Right renal pelvis (tissue), 4 donors: ENCODE data around the gene SYT11. TPM values are rescaled to one million over a fixed set of nuclear protein-coding genes. Genes with fewer than 3 reads are reported as not detected.
A peak's percentile ranks its signal among the peaks of the same experiment; 100 is the strongest.
"Not testable (repeated sequence)": the region's sequence is repeated elsewhere in the genome, so short reads cannot be mapped to it uniquely, and the experiment has no call there.

Experiments
- DNase-seq, 4 donors: peaks; one replicate each; pipeline ENCODE4 v3.0.0-alpha.2; 2013; ENCODE audit warnings: low read depth in 4 of 4, low spot score in 3 of 4, missing footprints in 1 of 4
- polyA plus RNA-seq, 4 donors: library from polyadenylated mRNA; unstranded; fragments of 120-200 nt; gene quantifications; one replicate each; pipeline ENCODE4 v1.2.1, GENCODE V29; 2013; ENCODE audit not compliant: insufficient read length in 4 of 4

The SYT11 gene, protein sequence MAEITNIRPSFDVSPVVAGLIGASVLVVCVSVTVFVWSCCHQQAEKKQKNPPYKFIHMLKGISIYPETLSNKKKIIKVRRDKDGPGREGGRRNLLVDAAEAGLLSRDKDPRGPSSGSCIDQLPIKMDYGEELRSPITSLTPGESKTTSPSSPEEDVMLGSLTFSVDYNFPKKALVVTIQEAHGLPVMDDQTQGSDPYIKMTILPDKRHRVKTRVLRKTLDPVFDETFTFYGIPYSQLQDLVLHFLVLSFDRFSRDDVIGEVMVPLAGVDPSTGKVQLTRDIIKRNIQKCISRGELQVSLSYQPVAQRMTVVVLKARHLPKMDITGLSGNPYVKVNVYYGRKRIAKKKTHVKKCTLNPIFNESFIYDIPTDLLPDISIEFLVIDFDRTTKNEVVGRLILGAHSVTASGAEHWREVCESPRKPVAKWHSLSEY
- 10 to 100 TPM; 20.6 to 24.2 (median 21.9) TPM for polyA plus RNA-seq

- peak; percentile 88 to 97 (median 96) for DNase-seq
Observed at GRCh38 chr1:155859234-155859829, at the start of gene SYT11. Gene SYT11 (plus strand): TSS chr1:155859567. CDS start chr1:155859762, 195 bp downstream.

- DNase-seq: no peak
Observed at GRCh38 chr1:155812878-155813277, 46.5 kb upstream of the SYT11 start.

DNA sequence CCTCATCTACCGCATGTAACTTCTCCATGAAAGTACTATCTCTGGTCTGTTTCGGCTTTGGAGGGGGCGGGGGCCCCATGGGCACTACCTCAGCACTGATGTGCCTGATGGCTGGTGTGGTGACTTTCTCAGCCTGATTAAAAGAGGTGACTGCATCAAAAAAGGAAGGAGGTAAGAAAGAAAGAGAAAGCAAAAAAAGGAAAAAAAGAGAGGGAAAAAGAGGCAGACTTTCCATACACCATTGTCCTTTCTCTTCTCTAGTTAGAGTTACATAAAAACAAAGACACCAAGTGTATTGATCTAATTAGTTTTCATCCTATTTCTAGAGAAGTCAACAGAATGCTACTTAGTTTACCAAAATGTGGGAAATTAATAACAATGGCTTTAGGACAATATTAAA, 45.7 kb upstream of the SYT11 start:
- no peak for DNase-seq

DNA sequence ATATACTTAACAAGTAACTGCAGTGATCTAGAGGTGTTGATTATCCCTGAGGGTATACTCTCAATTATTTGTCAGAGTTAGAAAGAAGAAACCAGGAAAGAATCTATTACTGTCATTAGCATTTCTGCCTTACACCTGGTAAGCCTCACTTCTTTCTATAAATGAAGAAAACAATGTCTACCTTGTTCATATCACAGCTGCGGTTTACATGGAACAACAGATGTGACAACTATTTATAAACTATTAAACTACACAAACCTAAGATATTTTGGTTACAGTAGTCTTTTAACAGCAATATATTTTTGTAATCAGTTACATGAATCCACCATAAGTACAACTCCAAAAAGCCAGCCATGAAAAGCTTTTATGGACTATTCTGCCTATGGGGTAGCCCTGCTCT, 43.0 kb upstream of the SYT11 start:
- DNase-seq: no peak

DNA sequence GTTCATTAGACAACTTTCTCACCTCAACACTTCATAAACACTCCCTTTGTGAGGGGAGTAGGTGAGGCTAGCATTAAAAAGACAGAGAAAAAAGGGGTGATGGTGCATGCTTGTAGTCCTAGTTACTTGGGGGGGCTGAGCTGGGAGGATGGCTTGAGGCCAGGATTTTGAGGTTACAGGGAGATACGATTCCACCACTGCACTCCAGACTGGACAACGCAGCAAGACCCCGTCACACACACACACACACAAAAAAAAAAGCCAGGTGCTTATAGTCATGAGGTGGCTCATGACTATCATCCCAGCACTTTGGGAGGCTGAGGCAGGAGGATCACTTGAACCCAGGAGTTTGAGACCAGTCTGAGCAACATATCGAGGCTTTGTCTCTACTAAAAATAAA, 31.9 kb upstream of the SYT11 start:
- DNase-seq: no peak

GRCh38 chr1:155831279-155831976, 27.9 kb upstream of the SYT11 start:
- DNase-seq: no peak

DNA sequence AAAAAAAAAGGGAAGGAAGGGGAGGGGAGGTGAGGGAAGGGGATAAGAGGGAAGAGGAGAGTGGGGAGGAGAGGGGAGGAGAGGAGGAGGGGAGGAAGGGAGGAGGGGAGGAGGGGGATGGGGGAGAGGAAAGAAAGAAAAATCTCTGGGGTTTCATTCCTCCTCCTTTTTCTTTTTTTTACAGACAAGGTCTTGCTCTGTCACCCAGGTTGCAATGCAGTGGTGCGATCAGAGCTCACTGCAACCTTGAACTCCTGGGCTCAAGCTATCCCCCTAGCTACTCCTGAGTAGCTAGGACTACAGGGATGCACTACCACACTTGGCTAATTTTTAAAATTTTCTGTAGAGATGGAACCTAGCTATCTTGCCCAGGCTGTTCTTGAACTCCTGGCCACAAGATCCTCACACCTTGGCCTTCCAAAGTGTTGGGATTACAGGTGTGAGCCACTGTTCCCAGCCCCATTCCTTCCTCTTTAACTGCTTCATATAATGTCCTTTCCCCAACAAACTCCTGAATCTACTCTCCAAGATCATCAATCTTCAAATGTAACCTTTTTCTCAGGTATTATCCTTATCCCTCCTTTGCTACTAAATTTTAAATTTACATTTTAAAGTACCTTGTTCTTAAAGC, 25.6 kb upstream of the SYT11 start:
- DNase-seq: no peak

DNA sequence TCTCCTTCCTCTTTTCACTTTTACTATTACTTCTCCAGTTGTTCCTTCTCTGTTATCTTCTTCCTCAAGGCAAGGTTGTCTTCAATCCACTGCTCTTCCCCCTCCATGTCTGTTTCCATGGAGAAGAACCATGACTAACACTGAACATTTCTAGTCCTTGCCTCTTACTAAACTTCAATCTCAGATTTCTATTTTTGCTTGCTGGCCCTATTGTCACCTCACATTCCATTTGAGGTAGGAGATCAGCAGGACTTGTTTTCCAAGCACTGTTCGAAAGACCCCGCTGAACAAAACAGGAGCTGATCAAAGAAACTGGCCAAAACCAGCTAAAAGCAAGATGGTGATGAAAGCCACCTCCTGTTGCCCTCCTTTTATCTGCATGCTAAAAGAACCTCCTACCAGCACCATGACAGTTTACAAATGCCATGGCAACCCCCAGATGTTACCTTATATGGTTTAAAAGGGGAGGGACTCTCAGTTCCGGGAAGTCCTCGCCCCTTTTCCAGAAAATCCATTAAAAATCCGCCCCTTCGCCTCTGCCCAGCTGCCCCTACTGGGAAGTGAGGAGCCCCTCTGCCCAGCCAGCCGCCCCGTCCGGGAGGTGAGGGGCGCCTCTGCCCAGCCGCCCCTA, 25.0 kb upstream of the SYT11 start:
- no peak for DNase-seq

DNA sequence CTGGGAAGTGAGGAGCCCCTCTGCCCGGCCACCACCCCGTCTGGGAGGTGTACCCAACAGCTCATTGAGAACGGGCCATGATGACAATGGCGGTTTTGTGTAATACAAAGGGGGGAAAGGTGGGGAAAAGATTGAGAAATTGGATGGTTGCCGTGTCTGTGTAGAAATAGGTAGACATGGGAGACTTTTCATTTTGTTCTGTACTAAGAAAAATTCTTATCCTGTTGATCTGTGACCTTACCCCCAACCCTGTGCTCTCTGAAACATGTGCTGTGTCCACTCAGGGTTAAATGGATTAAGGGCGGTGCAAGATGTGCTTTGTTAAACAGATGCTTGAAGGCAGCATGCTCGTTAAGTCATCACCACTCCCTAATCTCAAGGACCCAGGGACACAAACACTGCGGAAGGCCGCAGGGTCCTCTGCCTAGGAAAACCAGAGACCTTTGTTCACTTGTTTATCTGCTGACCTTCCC, 24.4 kb upstream of the SYT11 start:
- not testable (repeated sequence) for DNase-seq

DNA sequence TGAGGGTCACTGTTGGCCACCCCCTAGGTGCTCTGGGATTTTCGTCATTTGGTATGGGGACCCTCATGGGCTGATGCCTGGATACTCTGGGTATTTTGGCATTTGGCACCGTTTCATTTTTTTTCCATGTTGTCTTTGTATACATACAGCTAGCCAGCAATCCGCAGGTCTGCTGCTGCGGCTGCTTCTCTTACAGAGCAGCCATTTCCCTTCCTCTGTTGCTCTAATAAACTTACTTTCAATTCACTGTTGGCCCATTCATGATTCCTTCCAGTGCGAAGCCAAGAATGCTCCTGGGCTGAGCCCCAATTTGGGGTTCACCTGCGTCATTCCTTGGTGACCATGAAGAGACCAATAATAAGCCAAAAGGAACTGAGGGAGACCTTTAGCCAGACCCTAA, 23.8 kb upstream of the SYT11 start:
- DNase-seq: no peak

DNA sequence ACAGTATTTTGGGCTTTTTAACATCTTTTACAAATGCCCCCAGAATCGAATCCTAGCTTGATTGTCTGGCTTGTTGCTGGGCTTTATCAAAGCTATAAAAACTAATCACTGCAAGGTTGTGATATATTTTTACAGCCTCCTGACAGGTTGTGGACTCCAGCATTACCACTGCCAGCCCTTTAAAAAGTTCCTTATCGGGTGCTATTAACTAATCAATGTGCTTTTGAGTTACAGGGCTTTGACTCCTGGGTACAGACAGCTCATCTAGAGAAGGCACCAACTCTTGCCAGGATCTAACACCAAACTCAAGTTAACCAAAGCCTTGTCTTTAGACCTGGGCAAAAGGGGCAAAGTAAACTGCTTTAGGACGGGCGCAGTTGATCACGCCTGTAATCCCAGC, 19.0 kb upstream of the SYT11 start:
- no peak for DNase-seq

DNA sequence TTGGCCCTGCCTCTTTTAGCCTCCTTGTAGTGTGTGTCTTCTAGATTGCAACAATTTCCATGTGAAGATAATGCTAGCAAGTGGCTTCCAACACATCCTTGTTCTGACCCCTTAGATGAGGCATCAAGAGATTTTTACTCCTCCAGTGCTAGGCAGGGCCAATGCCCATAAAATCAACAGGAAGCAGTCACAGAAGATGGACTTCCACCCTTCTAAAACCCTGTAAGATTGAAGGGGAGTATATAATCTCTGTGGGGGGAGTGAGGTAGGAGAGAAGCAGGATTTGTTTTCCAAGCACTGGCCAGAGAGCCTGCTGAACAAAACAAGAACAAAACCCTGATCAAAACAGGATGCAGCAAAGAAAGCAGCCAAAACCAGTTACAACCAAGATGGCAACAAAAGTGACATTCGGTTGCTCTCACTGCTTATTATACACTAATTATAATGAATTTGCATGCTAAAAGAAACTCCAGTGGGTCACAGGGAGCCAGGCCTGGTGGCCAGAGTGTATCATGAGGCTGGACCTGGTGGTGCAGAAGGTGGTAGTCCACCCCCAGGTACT, 14.4 kb upstream of the SYT11 start:
- DNase-seq: no peak

DNA sequence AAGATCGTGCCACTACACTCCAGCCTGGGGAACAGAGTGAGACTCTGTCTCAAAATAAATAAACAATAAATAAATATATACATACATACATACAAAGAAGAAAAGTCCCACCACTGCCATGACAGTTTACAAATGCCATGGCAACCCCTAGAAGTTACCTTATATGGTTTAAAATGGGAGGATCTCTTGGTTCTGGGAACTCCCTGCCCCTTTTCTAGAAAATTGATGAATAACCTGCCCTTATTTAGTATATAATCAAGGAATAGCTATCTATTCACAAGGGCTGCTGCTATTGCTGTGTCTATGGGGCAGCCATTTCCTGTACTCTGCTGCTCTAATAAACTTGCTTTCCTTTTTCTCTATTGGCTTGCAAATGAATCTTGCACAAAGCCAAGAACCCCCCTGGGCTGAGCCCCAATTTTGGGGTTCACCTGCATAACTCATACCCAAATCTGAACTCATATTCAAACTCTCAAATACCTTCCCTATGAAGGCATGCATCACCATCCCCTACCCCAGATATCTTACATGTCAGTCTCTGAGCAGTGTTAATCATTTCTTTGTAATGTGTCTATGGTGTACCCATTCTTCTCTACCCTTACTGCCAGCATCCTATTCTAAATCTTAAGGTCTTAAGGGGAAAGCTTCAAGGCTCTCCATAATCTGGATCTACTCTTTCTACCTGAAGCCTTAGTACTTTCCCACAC, 11.4 kb upstream of the SYT11 start:
- no peak for DNase-seq

DNA sequence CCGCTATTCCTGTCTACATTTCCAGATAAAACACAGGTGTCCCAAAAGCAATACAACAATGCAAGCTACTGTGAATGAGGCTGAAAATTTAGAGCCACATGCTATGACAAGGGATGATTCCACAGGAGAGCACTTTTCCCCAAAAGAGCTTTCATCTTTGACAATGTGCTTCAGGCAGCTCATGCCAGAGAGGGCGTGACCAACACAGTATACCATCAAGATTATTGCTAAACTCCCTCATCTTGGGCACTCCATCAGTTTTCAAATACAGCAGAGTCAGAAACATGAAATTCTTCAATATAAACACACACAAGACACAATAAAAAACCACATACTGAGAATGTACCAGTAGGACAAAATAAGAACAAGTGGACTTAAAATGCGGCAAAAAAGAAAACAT, 9.0 kb upstream of the SYT11 start:
- no peak for DNase-seq

DNA sequence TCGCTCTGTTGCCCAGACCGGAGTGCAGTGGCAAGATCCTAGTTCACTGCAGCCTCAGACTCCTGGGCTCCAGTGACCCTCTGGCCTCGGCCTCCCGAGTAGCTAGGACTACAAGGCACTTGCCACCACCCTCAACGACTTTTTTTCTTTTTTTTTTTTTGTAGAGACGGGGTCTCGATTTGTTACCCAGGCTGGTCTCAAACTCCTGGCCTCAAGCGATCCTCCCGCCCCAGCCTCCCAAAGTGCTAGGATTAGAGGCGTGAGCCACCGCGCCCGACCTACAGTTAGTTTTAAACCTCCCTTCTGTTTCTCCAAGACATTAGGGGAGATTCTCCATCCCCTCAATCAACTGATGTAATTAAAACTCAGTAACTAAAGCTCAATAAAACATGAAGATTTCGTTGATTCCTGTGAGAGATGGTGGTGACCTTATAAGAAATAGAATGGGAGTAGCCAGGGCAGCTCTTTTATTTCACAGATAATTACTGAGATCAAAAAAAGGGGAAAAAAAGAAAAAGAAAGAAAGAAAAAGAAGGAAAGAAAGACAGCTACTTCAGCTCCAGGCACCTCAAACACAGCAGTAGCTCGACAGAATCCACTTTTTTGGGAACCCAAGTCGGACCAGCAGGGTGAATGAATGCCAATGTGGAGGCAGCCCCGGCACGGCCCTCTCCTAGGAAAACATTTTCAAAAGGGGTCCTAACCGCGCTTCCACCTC, 3.0 kb upstream of the SYT11 start:
- no peak for DNase-seq

DNA sequence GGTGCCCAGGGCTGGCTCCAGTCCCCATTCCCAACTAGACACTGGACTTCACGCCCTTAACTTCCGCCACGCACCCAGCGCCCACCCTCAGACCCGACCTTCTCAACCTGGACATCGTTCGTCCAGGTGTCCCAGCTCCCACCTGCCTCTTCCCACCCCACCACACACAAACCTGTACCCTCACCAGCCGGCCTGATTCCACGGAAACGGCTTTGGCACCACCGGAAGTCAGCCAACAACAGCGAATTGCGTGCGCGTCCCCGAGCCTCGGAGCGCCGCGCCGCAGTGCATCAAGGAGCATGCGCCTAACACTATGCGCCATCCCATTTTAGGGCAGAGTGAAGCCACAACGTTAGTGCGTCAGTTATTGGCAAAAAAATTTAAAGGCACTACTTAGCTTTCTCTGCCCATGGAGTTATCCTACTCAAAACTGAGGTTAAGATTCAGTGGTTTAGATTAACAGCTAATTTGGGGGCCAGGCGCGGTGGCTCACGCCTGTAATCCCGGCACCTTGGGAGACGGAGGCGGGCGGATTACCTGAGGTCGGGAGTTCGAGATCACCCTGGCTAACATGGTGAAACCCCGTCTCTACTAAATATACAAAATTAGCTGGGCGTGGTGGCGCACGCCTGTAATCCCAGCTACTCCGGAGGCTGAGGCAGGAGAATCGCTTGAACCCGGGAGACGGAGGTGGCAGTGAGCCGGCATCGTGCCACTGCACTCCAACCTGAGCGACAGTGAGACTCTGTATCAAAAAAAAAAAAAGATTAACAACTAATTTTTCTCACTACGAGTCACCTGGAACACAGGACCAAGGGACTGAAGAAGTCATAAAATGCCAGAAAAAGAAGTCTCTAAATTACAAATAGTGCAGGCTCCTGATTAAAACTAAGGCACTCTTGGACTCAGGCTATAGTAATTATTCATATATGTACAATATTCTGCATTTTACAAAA, 2.1 kb upstream of the SYT11 start, which contains the start of gene GON4L:
GON4L (minus strand) TSS at position 240 of the 956 bp plus-strand sequence. CDS start 3,434 bp downstream, outside the sequence.
- DNase-seq: peak; percentile 82 to 87 (median 85)

- DNase-seq: no peak
Observed at GRCh38 chr1:155858800-155859233, 550 bp upstream of the SYT11 start.
